A549 (cell line): Measurements from ENCODE around the gene PRSS36. TPM values are rescaled to one million over a fixed set of nuclear protein-coding genes. Genes with fewer than 3 reads are reported as not detected.

Experiments used
- ATAC-seq, 2 experiments: fragments of 200-7000 bp in 1 of 2; fragments of >200 bp in 1 of 2; cut with Nextera tagmentation in 1 of 2; cut with Tn5 transposase in 1 of 2; 3 replicates each; pipeline versions ENCODE4 v1.8.0 to v1.9.1; 2018 to 2020; ENCODE audit warnings: mild to moderate bottlenecking in 1 of 2, moderate library complexity in 1 of 2
- CTCF ChIA-PET: fragments of 300-600 bp; sonication (Branson Sonifier 250); formaldehyde crosslinking; extraction: SDS; loops from one replicate; lab custom pipeline; 2021; ENCODE audit warnings: antibody characterized with exemption, inconsistent platforms; lab: Yijun Ruan, JAX
- POLR2A ChIA-PET: fragments of 350-600 bp; formaldehyde crosslinking; extraction: SDS; loops from one replicate; lab custom pipeline; 2021; ENCODE audit warnings: antibody characterized with exemption, inconsistent platforms; lab: Yijun Ruan, JAX
- DNase-seq, 2 experiments: peaks; one replicate each; pipeline versions ENCODE4 v3.0.0 to v3.0.0-alpha.2; 2011 to 2016; ENCODE audit warnings: low read depth in 1 of 2, low spot score in 1 of 2
- FAIRE-seq: peaks from 2 replicates; lab custom pipeline; 2011; peaks lifted over from hg19 to GRCh38; lab: Jason Lieb, UNC
- H3K27ac ChIP-seq, 2 experiments: fragments of >200 bp; sonication (Bioruptor Twin); formaldehyde crosslinking; 3 replicates each; pipeline ENCODE4 v1.5.1; 2016 to 2017
- H3K4me1 ChIP-seq: fragments of >200 bp; sonication (Bioruptor Twin); formaldehyde crosslinking; 3 replicates; pipeline ENCODE4 v1.6.1; 2016
- H3K4me2 ChIP-seq: fragments of >200 bp; sonication (Bioruptor Twin); formaldehyde crosslinking; 3 replicates; pipeline ENCODE4 v1.6.1; 2016
- H3K4me3 ChIP-seq: fragments of >200 bp; sonication (Bioruptor Twin); formaldehyde crosslinking; 3 replicates; pipeline ENCODE4 v1.5.1; 2016
- H3K9me3 ChIP-seq: fragments of >200 bp; sonication (Bioruptor Twin); formaldehyde crosslinking; 3 replicates; pipeline ENCODE4 v1.6.1; 2016
- BHLHE40 ChIP-seq: IDR thresholded peaks from 2 replicates; pipeline ENCODE4 v1.6.1; 2012; ENCODE audit warnings: low read depth, low read length, inconsistent platforms
- CEBPB ChIP-seq, 2 experiments: fragments of >200 bp in 1 of 2; sonication (Bioruptor Twin) in 1 of 2; formaldehyde crosslinking in 1 of 2; IDR thresholded peaks; 2 replicates each; pipeline ENCODE4 v1.6.1; 2012 to 2016
- ESRRA ChIP-seq: fragments of 150-350 bp; IDR thresholded peaks from 2 replicates; pipeline ENCODE4 v1.6.1; 2014; ENCODE audit warnings: mild to moderate bottlenecking, low read length, borderline replicate concordance
- FOSB ChIP-seq: fragments of 250-450 bp; sonication (Bioruptor Pico); IDR thresholded peaks from 2 replicates; pipeline ENCODE4 v1.5.0; 2020; ENCODE audit warnings: mild to moderate bottlenecking, moderate library complexity
- FOSL2 ChIP-seq, 2 experiments: fragments of 450-650 bp in 1 of 2; fragments of >200 bp in 1 of 2; sonication (Bioruptor Twin) in 1 of 2; formaldehyde crosslinking; IDR thresholded peaks; 2 replicates each; pipeline versions ENCODE4 v1.5.0 to v1.6.1; 2016 to 2020; ENCODE audit warnings: mild to moderate bottlenecking in 1 of 2, moderate library complexity in 1 of 2
- HEYL ChIP-seq: fragments of 250-450 bp; sonication (Bioruptor Pico); IDR thresholded peaks from 2 replicates; pipeline ENCODE4 v1.8.0; 2021; ENCODE audit warnings: mild to moderate bottlenecking, moderate library complexity
- HOXA7 ChIP-seq: fragments of 250-450 bp; sonication (Bioruptor Pico); IDR thresholded peaks from 2 replicates; pipeline ENCODE4 v1.5.0; 2020; ENCODE audit warnings: mild to moderate bottlenecking, moderate library complexity
- HOXB13 ChIP-seq: fragments of 250-450 bp; sonication (Bioruptor Pico); IDR thresholded peaks from 2 replicates; pipeline ENCODE4 v1.5.0; 2020; ENCODE audit warnings: low read depth, mild to moderate bottlenecking, moderate library complexity
- JUN ChIP-seq, 2 experiments: fragments of >200 bp; sonication (Bioruptor Twin); formaldehyde crosslinking; IDR thresholded peaks; 2 replicates in 1 of 2; 3 replicates in 1 of 2; pipeline ENCODE4 v1.6.1; 2016 to 2017
- JUNB ChIP-seq: fragments of >200 bp; sonication (Bioruptor Twin); formaldehyde crosslinking; IDR thresholded peaks from 2 replicates; pipeline ENCODE4 v1.6.1; 2016
- MAFK ChIP-seq: fragments of 450-650 bp; IDR thresholded peaks from 2 replicates; pipeline ENCODE4 v1.6.1; 2014; ENCODE audit not compliant: partially characterized antibody
- MAZ ChIP-seq: fragments of 150-350 bp; IDR thresholded peaks from 2 replicates; pipeline ENCODE4 v1.6.1; 2014; ENCODE audit warnings: antibody characterized with exemption, low read depth, low read length, borderline replicate concordance
- NPAS2 ChIP-seq: fragments of 250-450 bp; sonication (Bioruptor Pico); IDR thresholded peaks from 2 replicates; pipeline ENCODE4 v1.8.0; 2022; ENCODE audit warnings: mild to moderate bottlenecking, moderate library complexity, borderline replicate concordance
- POLR2A ChIP-seq: IDR thresholded peaks from 2 replicates; pipeline ENCODE4 v1.6.1; 2012; ENCODE audit warnings: mild to moderate bottlenecking, low read length
- RAD21 ChIP-seq, 2 experiments: fragments of >200 bp in 1 of 2; sonication (Bioruptor Twin) in 1 of 2; formaldehyde crosslinking in 1 of 2; IDR thresholded peaks in 1 of 2; conservative IDR thresholded peaks in 1 of 2; 2 replicates in 1 of 2; 3 replicates in 1 of 2; pipeline ENCODE4 v1.6.1; 2012 to 2018; ENCODE audit warnings: inconsistent platforms in 1 of 2
- RARB ChIP-seq: fragments of 250-450 bp; sonication (Bioruptor Pico); IDR thresholded peaks from 2 replicates; pipeline ENCODE4 v1.8.0; 2021; ENCODE audit warnings: mild to moderate bottlenecking, moderate library complexity
- RFX5 ChIP-seq: fragments of 450-650 bp; IDR thresholded peaks from 2 replicates; pipeline ENCODE4 v1.7.1; 2014; ENCODE audit warnings: antibody characterized with exemption, mild to moderate bottlenecking, moderate library complexity
- SMC3 ChIP-seq: fragments of >200 bp; sonication (Bioruptor Twin); formaldehyde crosslinking; IDR thresholded peaks from 3 replicates; pipeline ENCODE4 v1.6.1; 2018; ENCODE audit warnings: inconsistent platforms
- TP53 ChIP-seq: fragments of 250-450 bp; sonication (Bioruptor Pico); IDR thresholded peaks from 2 replicates; pipeline ENCODE4 v1.5.0; 2021; ENCODE audit warnings: mild to moderate bottlenecking, moderate library complexity
- ZFP36 ChIP-seq: fragments of 450-650 bp; IDR thresholded peaks from 2 replicates; pipeline ENCODE4 v1.6.1; 2014; ENCODE audit warnings: borderline replicate concordance; ENCODE audit not compliant: partially characterized antibody
- ZNF302 ChIP-seq: fragments of 250-450 bp; sonication (Bioruptor Pico); IDR thresholded peaks from 2 replicates; pipeline ENCODE4 v1.9.0; 2021; ENCODE audit warnings: inconsistent platforms, mild to moderate bottlenecking, moderate library complexity
- WGBS: methylation state at CpG from one replicate; pipeline ENCODE4 v1.1.6; 2017; ENCODE audit errors: missing lambda C conversion rate; 5-methylcytosine and 5-hydroxymethylcytosine counted together
- polyA plus RNA-seq, 4 experiments: library from polyadenylated mRNA; depleted of rRNA in 3 of 4; stranded (reverse); fragments of >200 nt; fragmentation: RNase III in 1 of 4; extraction: RNeasy Plus Mini Kit Qiagen cat#74134 plus additional on column Dnase treatment in 1 of 4; gene quantifications; 2 replicates in 3 of 4; 3 replicates in 1 of 4; pipeline ENCODE4 v1.2.3, GENCODE V29; 2011 to 2017
- TF ChIP-seq, protein P1 (sequence below): fragments of 250-450 bp; sonication (Bioruptor Pico); IDR thresholded peaks from 2 replicates; pipeline ENCODE4 v1.5.0; 2020; ENCODE audit warnings: low read depth, mild to moderate bottlenecking, moderate library complexity
- TF ChIP-seq, protein P2 (sequence below): fragments of 150-350 bp; IDR thresholded peaks from 2 replicates; pipeline ENCODE4 v1.6.1; 2014; ENCODE audit warnings: low read depth, mild to moderate bottlenecking, low read length
- TF ChIP-seq, protein P3 (sequence below): fragments of 250-450 bp; sonication (Bioruptor Pico); IDR thresholded peaks from 2 replicates; pipeline ENCODE4 v1.5.0; 2021; ENCODE audit warnings: mild to moderate bottlenecking, moderate library complexity, borderline replicate concordance

The PRSS36 gene
- polyA plus RNA-seq, 2 of the 4 experiments (the other 2 are of a cell fraction), result 0.41 to 0.75 TPM

DNA sequence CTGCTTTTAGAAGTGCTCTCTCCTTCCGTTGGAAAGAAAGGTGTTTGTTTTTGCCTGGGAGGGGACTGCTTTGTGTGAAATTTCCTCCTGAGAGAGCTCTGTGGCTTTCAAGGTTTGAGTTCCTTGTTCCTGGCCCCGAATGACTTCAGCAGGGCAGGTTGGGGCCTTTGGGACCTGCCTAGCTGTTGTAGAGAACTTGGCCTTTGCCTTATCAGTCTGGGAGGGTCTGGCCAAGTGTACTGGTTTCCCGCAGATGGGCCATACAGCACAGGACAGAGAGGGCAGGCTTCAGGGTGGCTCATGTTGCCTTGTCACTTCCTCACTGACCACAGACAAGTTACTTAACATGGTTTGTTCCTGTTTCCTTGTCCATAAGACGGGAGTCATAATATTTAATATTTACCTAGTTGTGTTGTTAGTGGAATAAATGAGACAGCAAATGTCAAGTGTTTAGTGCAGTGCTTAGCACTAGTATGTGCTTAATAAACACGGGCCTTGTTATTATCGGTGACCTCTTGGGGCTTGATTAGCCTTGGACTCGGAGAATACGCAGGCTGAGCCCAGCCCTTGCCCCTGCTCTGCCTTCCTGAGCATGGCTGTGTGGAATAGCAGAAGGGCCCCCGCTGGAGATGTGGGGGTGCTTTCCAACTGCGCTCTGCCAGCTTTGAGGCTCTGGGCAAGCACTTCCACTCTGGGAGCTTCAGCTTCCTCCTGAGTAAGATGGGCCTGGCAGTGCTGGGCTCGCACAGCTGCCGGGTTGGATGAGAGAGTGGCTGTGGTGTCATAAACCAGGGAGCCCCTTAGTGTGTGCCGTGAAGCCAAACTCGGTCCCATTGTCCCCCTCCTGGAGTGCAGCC lies 20.9 kb downstream of the PRSS36 start:
- CTCF ChIA-PET, result interaction anchor here (1.0 to 20.3 kb wide), 6 partner anchors 8 to 144 kb away, joined by 3 to 166 read pairs (median 8); partner anchors contain the start of genes FUS and HSD3B7
- Histone ChIP-seq H3K27ac (no peak overlapping the region), H3K4me1 (peaks cover 2% of the 10 kb centered on the region; the same call in 1 of the 3 replicates), H3K4me3 (no peak overlapping the region), H3K9me3 (no peaks in the 10 kb centered on the region), H3K4me2 (no peak overlapping the region)
- WGBS, result 77% methylated on average over 14 of the region's 14 CpGs
- POLR2A ChIA-PET, result interaction anchor here (0.7 to 5.3 kb wide), 4 partner anchors 9 to 55 kb away, joined by 3 to 31 read pairs (median 3); partner anchors contain the start of genes KAT8, ZNF646 and ZNF668
- DNase-seq (no peak), ATAC-seq (no peak), FAIRE-seq (no peak)
- no peak for TF ChIP-seq TP53 (CRISPR knock-in tag)
- no peak for TF ChIP-seq NPAS2 (CRISPR knock-in tag)
- TF ChIP-seq, protein P1, sequence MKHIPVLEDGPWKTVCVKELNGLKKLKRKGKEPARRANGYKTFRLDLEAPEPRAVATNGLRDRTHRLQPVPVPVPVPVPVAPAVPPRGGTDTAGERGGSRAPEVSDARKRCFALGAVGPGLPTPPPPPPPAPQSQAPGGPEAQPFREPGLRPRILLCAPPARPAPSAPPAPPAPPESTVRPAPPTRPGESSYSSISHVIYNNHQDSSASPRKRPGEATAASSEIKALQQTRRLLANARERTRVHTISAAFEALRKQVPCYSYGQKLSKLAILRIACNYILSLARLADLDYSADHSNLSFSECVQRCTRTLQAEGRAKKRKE, result no peak
- no peak for TF ChIP-seq ESRRA
- no peak for TF ChIP-seq RARB (CRISPR knock-in tag)
- no peak for TF ChIP-seq FOSB (CRISPR knock-in tag)

DNA sequence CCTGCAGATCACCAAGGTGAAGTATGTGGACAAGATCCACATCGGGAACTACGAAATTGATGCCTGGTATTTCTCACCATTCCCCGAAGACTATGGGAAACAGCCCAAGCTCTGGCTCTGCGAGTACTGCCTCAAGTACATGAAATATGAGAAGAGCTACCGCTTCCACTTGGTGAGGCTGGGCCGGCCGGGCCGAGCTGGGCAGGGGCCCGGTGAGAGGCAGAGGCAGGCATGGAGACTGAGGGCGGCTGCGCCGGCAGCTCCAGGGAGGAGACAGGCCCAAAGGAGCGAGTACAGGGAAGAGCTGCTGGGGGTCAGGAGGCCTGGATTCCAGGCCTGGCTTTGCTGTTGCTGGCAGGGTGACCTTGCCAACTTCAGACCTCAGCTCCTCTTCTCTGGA lies 22.7 kb downstream of the PRSS36 start:
- CTCF ChIA-PET, result interaction anchor here (0.9 to 20.3 kb wide), 6 partner anchors 8 to 174 kb away, joined by 3 to 166 read pairs (median 7); partner anchors contain the start of genes HSD3B7 and PRSS8
- H3K4me1 ChIP-seq, result no peaks in the 10 kb centered on the region
- no peak overlapping the region for H3K27ac ChIP-seq

More for the DNA sequence above, 22.7 kb downstream of the PRSS36 start:
- DNase-seq (no peak), FAIRE-seq (no peak), ATAC-seq (no peak)
- 92% methylated on average over 10 of the region's 13 CpGs for WGBS
- Histone ChIP-seq H3K4me3 (no peak overlapping the region), H3K4me2 (no peak overlapping the region), H3K9me3 (no peaks in the 10 kb centered on the region)
- POLR2A ChIA-PET, result interaction anchor here (2.8 to 5.3 kb wide), 2 partner anchors 10 to 15 kb away, joined by 9 to 31 read pairs; partner anchors contain the start of gene KAT8
- TF ChIP-seq MAFK, result no peak
- no peak for TF ChIP-seq CEBPB (IDR thresholded peaks at IDR 0.05)
- TF ChIP-seq BHLHE40, result no peak
- TF ChIP-seq, protein P2, sequence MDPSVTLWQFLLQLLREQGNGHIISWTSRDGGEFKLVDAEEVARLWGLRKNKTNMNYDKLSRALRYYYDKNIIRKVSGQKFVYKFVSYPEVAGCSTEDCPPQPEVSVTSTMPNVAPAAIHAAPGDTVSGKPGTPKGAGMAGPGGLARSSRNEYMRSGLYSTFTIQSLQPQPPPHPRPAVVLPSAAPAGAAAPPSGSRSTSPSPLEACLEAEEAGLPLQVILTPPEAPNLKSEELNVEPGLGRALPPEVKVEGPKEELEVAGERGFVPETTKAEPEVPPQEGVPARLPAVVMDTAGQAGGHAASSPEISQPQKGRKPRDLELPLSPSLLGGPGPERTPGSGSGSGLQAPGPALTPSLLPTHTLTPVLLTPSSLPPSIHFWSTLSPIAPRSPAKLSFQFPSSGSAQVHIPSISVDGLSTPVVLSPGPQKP, result no peak
- no peak for TF ChIP-seq SMC3
- TF ChIP-seq POLR2A, result no peak
- TF ChIP-seq, protein P3, sequence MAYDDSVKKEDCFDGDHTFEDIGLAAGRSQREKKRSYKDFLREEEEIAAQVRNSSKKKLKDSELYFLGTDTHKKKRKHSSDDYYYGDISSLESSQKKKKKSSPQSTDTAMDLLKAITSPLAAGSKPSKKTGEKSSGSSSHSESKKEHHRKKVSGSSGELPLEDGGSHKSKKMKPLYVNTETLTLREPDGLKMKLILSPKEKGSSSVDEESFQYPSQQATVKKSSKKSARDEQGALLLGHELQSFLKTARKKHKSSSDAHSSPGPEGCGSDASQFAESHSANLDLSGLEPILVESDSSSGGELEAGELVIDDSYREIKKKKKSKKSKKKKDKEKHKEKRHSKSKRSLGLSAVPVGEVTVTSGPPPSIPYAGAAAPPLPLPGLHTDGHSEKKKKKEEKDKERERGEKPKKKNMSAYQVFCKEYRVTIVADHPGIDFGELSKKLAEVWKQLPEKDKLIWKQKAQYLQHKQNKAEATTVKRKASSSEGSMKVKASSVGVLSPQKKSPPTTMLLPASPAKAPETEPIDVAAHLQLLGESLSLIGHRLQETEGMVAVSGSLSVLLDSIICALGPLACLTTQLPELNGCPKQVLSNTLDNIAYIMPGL (CRISPR knock-in tag), result no peak
- TF ChIP-seq JUN (IDR thresholded peaks at IDR 0.05), result no peak
- no peak for TF ChIP-seq NPAS2 (CRISPR knock-in tag)
- TF ChIP-seq MAZ, result no peak
- TF ChIP-seq FOSL2 (IDR thresholded peaks at IDR 0.05), result no peak
- no peak for TF ChIP-seq FOSL2 (CRISPR knock-in tag; IDR thresholded peaks at IDR 0.05)
- TF ChIP-seq, protein P1, result no peak
- no peak for TF ChIP-seq HOXB13 (CRISPR knock-in tag)
- TF ChIP-seq HEYL (CRISPR knock-in tag), result no peak
- no peak for TF ChIP-seq HOXA7 (CRISPR knock-in tag)
- no peak for TF ChIP-seq RFX5
- no peak for TF ChIP-seq ZNF302 (CRISPR knock-in tag)
- TF ChIP-seq JUNB, result no peak
- no peak for TF ChIP-seq RAD21 (conservative IDR thresholded peaks at IDR 0.05 in 1 of 2, IDR thresholded peaks at IDR 0.05 in 1 of 2)
- TF ChIP-seq ZFP36, result no peak
